Measurements from ENCODE around the gene GHRL. TPM values are rescaled to one million over a fixed set of nuclear protein-coding genes. Genes with fewer than 3 reads are reported as not detected.

GHRL gene
- total and polyA plus RNA-seq, 7 donors: 0.54 to 1.5 (median 0.71) TPM; not detected in 4

- H3K4me3 ChIP-seq: no peak overlapping the region
- WGBS, 2 donors: 92% methylated on average over 11 of the region's 11 CpGs
- no peak overlapping the region for H3K27ac ChIP-seq
- DNase-seq: no peak
- H3K27me3 ChIP-seq: peaks cover 0 to 11% (median 0%) of the 10 kb centered on the region in 3 donors
- no peaks in the 10 kb centered on the region for H3K4me1 ChIP-seq
- no peaks in the 10 kb centered on the region for H3K9me3 ChIP-seq
- intact Hi-C loops (cut with DNase I): no loop called here
- no peaks in the 10 kb centered on the region for H3K36me3 ChIP-seq
- TF ChIP-seq CTCF (IDR thresholded peaks at IDR 0.05) (no peak), POLR2A (IDR thresholded peaks at IDR 0.05) (no peak), EP300 (IDR thresholded peaks at IDR 0.05) (no peak), POLR2AphosphoS5 (IDR thresholded peaks at IDR 0.05) (no peak)
Measured at GRCh38 chr3:10336761-10337160, 44.0 kb upstream of the GHRL start.

GRCh38 chr3:10335871-10336622, 43.3 kb upstream of the GHRL start:
- 89 to 91% methylated on average over 29 of the region's 29 CpGs for WGBS, 2 donors
- H3K9me3 ChIP-seq: no peaks in the 10 kb centered on the region
- no peaks in the 10 kb centered on the region for H3K36me3 ChIP-seq
- intact Hi-C loops (cut with DNase I): no loop called here
- no peak for DNase-seq
- H3K4me3 ChIP-seq: no peak overlapping the region
- no peak for TF ChIP-seq POLR2AphosphoS5 (IDR thresholded peaks at IDR 0.05)
- no peak for TF ChIP-seq POLR2A (IDR thresholded peaks at IDR 0.05)
- TF ChIP-seq CTCF (IDR thresholded peaks at IDR 0.05): no peak
- no peak for TF ChIP-seq EP300 (IDR thresholded peaks at IDR 0.05)
- H3K27me3 ChIP-seq: peaks cover 0 to 11% (median 0%) of the 10 kb centered on the region in 3 donors
- H3K4me1 ChIP-seq: no peaks in the 10 kb centered on the region
- no peak overlapping the region for H3K27ac ChIP-seq

GRCh38 chr3:10335190-10335738, 42.5 kb upstream of the GHRL start:
- 70 to 72% methylated on average over 4 of the region's 4 CpGs for WGBS, 2 donors
- no peak for TF ChIP-seq CTCF (IDR thresholded peaks at IDR 0.05)
- TF ChIP-seq EP300 (IDR thresholded peaks at IDR 0.05): no peak
- no peak for TF ChIP-seq POLR2AphosphoS5 (IDR thresholded peaks at IDR 0.05)
- TF ChIP-seq POLR2A (IDR thresholded peaks at IDR 0.05): no peak

GRCh38 chr3:10334459-10334858, 41.7 kb upstream of the GHRL start:
- Histone ChIP-seq H3K27me3 (peaks cover 0 to 25% (median 0%) of the 10 kb centered on the region in 3 donors), H3K4me3 (no peak overlapping the region)
- 74 to 83% methylated on average over 12 of the region's 12 CpGs for WGBS, 2 donors

More at GRCh38 chr3:10335190-10335738, 42.5 kb upstream of the GHRL start:
- Histone ChIP-seq H3K36me3 (no peaks in the 10 kb centered on the region), H3K27ac (no peak overlapping the region), H3K4me3 (no peak overlapping the region), H3K27me3 (peaks cover 0 to 17% (median 0%) of the 10 kb centered on the region in 3 donors), H3K4me1 (no peaks in the 10 kb centered on the region), H3K9me3 (no peaks in the 10 kb centered on the region)
- no peak for DNase-seq
- intact Hi-C loops (cut with DNase I): no loop called here

More at GRCh38 chr3:10334459-10334858, 41.7 kb upstream of the GHRL start:
- intact Hi-C loops (cut with DNase I): no loop called here
- H3K36me3 ChIP-seq: no peaks in the 10 kb centered on the region
- H3K27ac ChIP-seq: no peak overlapping the region
- no peaks in the 10 kb centered on the region for H3K4me1 ChIP-seq
- no peak for DNase-seq
- H3K9me3 ChIP-seq: no peaks in the 10 kb centered on the region
- TF ChIP-seq EP300 (IDR thresholded peaks at IDR 0.05) (no peak), CTCF (IDR thresholded peaks at IDR 0.05) (no peak), POLR2A (IDR thresholded peaks at IDR 0.05) (no peak), POLR2AphosphoS5 (IDR thresholded peaks at IDR 0.05) (no peak)

Data from sigmoid colon (tissue), 7 donors.